Measurements from ENCODE around the gene XKRX. TPM values are rescaled to one million over a fixed set of nuclear protein-coding genes. Genes with fewer than 3 reads are reported as not detected.

XKRX gene
- total and polyA plus RNA-seq, 11 donors, result 0.10 to 0.19 TPM; not detected in 9

GRCh38 chrX:100864657-100865391 lies 63.9 kb downstream of the XKRX start:
- ATAC-seq, result peak in 1 of 4 donors; percentile 55
- 36 to 65% (median 52%) methylated on average over 2 of the region's 2 CpGs for WGBS, 4 donors

More at GRCh38 chrX:100864657-100865391, 63.9 kb downstream of the XKRX start:
- no peaks in the 10 kb centered on the region for H3K36me3 ChIP-seq
- TF ChIP-seq POLR2A (IDR thresholded peaks at IDR 0.05), result no peak
- no peaks in the 10 kb centered on the region for H3K4me1 ChIP-seq
- peak overlapping the region in 1 of 12 donors; percentile 49 for H3K27ac ChIP-seq
- H3K9me3 ChIP-seq, result no peaks in the 10 kb centered on the region
- no peak overlapping the region for H3K4me3 ChIP-seq
- peaks cover 0 to 16% (median 0%) of the 10 kb centered on the region in 9 donors for H3K27me3 ChIP-seq
- DNase-seq, result no peak
- intact Hi-C loops (cut with DNase I), result no loop called here

Other genes with a start within 250 kb of the XKRX start
- 1 to 10 TPM; 1.2 to 5.4 (median 2.0) TPM for gene SYTL4, start 196.8 kb downstream of the XKRX start, total RNA-seq
- gene SYTL4, start 196.8 kb downstream of the XKRX start, polyA plus RNA-seq, result 1 to 10 TPM; 1.9 to 2.3 TPM
- gene CSTF2, start 108.5 kb downstream of the XKRX start, total RNA-seq, result 10 to 100 TPM in 1 of 9 donors, 1 to 10 TPM in 8; 5.6 to 11.6 (median 8.6) TPM
- gene CSTF2, start 108.5 kb downstream of the XKRX start, polyA plus RNA-seq, result 10 to 100 TPM in 1 of 2 donors, 1 to 10 TPM in 1; 2.6 to 13.1 TPM
- gene NOX1, start 54.6 kb downstream of the XKRX start, total RNA-seq, result under 1 TPM in 1 of 9 donors, not detected in 8; 0.57 TPM
- not detected for gene NOX1, start 54.6 kb downstream of the XKRX start, polyA plus RNA-seq
- not detected for gene ARL13A, start 40.8 kb upstream of the XKRX start, total RNA-seq
- not detected for gene ARL13A, start 40.8 kb upstream of the XKRX start, polyA plus RNA-seq
- 10 to 100 TPM; 13.5 to 21.6 (median 18.3) TPM for gene TRMT2B, start 123.2 kb upstream of the XKRX start, total RNA-seq
- gene TRMT2B, start 123.2 kb upstream of the XKRX start, polyA plus RNA-seq, result 10 to 100 TPM; 11.9 to 14.5 TPM
- gene TMEM35A, start 150.0 kb upstream of the XKRX start, total RNA-seq, result 1 to 10 TPM in 1 of 9 donors, under 1 TPM in 3, not detected in 5; 0.12 to 1.1 (median 0.14) TPM
- under 1 TPM; 0.04 to 0.15 TPM for gene TMEM35A, start 150.0 kb upstream of the XKRX start, polyA plus RNA-seq
- gene CENPI, start 169.3 kb upstream of the XKRX start, total RNA-seq, result 1 to 10 TPM in 1 of 9 donors, under 1 TPM in 8; 0.20 to 3.3 (median 0.30) TPM
- gene CENPI, start 169.3 kb upstream of the XKRX start, polyA plus RNA-seq, result under 1 TPM; 0.42 to 0.71 TPM